HL-60/S4 treated with retinoic acid at 250 ng/mL for 4 days and 3 days (cell line): ENCODE data around the gene ZCWPW2.

Experiments
- in situ Hi-C: fragments of 300-500 bp; cut with MboI; formaldehyde crosslinking; loops from 2 replicates; pipeline ENCODE4 v1.7.0; 2022; ENCODE audit warnings: low sequenced_read_pairs

The ZCWPW2 gene, protein sequence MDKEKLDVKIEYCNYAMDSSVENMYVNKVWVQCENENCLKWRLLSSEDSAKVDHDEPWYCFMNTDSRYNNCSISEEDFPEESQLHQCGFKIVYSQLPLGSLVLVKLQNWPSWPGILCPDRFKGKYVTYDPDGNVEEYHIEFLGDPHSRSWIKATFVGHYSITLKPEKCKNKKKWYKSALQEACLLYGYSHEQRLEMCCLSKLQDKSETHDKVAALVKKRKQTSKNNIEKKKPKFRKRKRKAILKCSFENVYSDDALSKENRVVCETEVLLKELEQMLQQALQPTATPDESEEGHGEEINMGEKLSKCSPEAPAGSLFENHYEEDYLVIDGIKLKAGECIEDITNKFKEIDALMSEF

DNA sequence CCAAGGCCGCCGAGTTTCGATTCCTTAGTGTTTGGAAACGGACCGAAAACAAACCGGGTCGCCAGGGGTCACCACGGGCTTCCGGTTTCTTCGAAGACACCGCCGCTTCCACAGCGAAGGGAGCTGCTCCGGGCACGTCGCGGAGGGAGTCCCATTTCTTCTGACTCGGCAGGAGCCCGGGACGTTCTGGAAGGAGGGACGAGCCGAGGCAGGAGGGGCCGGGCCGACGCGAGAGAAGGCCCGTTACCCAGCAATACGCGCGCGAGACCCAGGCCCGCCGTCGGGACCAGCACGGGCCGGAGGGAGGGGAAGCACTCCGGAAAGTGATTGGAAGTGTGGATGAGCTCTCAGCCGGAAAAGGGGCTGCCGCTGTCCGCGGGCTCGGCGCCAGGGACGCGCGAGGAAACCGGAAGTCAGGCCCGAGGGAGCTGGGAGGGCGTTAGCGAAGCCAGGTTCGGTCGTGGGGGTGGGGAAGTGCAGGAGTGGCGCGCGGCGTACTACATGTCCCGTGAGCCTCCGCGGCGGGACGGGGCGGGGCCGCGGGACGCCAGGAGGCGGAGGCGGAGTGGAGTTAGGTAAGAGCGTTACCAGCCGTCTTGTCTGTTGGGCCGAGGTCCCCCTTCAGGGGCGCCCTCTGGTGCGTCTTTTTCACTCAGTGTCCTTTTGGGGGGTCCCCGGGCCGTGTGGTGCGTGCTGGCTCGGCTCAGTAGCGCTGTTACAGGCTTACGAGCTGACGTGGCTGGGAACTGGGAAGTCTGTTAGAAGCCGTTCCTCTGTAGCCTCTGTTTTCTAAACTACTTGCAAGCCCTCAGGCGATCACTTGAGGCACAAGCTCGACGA lies at the start of gene ZCWPW2, which contains the start of gene AZI2:
Gene ZCWPW2, plus strand, starts transcription at position 93 of the 840 bp plus-strand sequence. CDS start 64,348 bp downstream, outside the sequence.
Gene AZI2, minus strand, starts transcription at position 196 of the 840 bp plus-strand sequence. CDS start 8,207 bp downstream, outside the sequence.
- in situ Hi-C loops = no loop called here

DNA sequence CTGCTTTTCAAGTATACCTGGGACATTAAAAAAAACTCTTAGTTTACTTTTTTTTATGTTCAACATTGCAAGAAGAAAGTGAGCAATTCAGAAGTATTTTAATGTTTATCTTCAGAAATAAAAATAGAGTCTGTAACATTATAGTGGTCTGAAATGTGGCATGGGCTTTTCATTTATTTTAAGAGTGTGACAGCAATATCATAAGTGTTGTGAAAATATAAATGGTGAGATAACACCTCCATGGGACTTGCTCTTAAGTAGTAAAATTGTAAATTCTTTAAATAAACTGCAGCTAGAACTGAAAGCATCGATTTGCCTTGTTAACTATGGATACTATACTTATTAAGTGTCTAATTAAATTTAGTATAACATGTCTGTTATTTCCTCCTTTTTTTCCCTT lies 48.8 kb upstream of the ZCWPW2 start:
- in situ Hi-C loops = no loop called here

DNA sequence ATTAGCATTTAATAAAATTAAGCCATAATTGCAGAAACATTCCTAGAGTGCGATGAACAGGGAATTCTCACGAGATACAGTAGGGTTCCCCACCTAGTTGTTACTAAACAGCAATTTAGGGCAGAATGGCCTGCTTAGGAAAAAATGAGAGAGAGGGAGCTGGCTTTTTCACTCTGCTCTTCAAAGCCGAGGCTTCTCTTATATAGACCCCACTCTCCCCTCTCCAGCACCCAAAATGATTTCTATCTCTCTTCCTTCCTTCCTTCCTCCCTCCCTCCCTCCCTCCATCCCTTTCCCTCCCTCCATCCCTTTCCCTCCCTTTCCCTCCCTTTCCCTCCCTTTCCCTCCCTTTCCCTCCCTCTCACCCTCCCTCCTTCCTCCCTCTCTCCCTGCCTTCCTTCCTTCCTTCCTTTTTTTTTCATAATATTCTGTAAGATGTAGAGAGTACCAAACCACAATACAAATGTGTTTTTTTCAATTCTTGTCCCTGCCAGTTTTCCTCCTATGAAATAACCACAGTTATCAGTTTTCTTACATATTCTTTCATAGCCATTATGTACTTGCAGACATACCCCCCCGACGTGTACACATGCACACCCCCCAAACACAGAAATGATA lies 48.1 kb upstream of the ZCWPW2 start:
- in situ Hi-C loops = no loop called here

DNA sequence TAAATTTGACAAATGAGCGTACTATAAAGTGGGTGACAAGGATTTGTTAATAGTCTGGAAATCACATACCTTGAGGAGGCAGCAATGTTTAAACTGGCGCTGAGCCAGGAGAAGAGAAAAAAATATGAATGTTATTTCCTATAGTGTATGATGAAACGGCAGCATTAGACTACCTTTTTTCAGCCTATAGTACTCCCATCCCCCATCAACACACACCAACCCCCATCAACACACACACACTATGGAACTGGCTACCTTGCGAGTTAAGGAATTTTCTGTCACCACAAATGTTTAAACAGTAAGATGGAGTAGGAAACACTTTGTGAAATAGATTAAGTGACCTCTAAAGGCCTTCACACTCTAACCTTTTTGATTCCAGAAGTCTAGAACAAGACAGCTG lies 46.8 kb upstream of the ZCWPW2 start:
- in situ Hi-C loops = no loop called here

DNA sequence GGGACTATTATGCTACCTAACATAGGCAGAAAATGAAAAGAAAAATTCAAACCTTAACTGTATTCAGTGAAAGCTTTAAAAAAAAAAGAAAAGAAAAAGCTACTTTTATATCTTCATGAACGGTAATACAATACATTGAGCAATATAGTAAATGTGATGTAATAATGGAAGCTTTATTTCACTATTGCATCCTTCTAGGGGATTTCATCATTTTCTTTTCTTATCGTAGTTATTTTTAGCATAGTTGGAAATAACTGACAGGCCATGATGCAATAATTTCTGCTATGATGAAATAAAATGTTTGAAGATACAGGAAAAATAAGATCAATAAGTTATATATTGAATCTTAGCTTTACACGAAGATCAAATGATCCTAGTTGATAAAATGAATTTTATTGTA lies 40.3 kb upstream of the ZCWPW2 start:
- in situ Hi-C loops = no loop called here

DNA sequence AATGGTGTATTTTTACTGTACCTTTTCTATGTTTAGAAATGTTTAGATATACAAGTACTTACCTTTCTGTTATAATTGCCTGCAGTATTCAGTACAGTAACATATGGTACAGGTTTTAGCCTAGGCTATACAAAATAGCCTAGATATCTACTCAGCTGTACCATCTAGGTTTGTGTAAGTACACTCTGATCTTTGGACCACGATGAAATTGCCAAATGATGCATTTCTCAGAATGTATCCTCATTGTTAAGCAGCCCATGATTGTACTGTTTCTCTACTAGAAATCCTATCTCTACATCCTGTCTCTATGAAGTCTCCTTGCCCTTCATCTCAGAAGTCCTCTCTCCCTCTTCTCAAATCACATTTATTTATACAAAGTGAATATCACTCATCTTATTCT lies 32.8 kb upstream of the ZCWPW2 start:
- in situ Hi-C loops = no loop called here

DNA sequence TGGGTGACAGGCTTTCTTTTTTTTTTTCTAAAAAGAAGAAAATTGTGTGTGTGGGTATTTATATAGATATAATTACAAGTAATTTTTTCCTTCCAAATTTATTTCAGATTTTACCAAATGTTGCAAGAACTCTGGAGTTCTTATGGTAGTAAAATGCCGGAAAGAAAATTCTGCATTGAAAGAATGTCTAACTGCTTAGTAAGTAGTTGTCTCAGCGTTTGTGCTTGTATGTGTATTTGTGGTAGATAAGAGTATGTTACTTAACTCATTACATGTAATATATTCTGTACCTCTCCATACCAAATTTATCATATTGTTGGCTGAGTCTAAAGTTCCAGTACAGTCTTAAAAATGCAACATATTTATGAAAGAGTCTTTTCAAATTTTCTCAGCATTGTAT lies 32.3 kb upstream of the ZCWPW2 start:
- in situ Hi-C loops = no loop called here

DNA sequence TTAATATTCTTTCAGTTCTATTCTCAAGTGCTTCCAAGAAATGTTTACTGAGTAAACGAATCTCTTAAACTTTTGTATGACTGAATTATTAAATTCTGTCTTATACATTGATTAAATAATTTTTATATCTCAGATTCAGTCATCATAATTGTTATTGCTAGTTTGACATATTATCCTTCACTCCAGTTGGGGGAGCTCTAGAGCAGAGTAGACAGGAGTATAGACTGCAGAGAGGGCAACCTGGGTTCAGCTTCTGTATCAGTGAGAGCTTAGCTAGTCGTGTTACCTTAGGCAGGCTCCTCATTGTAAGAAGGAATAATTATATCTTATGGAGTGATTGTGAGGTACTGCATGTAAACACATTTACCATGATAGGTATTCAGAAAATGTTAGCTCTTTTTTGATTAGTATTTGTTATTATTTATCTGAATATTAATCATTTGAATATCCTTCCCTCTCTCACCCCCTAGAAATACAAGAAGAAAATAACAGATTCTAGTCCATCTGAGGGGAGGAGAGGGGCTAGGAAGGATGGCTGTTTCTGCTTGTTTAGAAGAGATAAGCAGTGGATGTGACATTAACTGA lies 31.0 kb upstream of the ZCWPW2 start:
- in situ Hi-C loops = no loop called here

DNA sequence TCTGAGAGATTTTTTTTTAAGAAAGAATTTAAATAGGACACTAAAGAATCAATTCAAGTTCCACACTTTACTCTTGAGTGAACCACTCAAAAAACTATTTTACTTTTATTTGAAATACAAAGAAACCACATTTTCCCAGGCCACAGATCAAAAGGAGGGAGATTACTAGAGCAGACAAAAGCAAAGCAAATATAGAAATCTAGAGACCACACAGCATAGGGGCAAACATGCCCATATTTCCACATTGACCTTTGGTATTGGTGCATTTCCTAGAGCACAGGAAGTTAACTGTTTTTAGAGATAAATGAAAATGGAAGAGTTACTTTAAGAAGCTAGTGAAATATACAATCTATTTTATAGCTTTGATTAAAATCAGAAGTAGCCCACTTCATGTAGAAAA lies 27.5 kb upstream of the ZCWPW2 start:
- in situ Hi-C loops = no loop called here

DNA sequence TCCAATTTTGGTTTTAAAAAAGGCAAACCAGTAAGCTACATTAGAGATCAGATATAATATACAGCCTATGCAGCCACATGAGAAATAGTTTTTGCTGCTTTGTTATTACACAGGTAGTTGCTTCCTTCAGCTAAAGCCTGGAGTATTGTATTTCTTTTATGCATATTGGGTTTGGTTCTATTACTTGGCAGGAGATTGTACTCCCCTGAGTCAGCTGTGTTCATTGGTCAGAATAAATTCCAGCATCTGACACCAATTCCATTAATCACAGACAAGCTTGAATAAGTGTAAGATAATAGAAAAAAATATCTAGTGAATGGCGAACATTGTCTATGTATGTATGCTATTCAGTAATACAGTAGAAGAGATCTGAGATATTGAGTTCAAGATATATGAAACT lies 26.1 kb upstream of the ZCWPW2 start:
- in situ Hi-C loops = no loop called here

DNA sequence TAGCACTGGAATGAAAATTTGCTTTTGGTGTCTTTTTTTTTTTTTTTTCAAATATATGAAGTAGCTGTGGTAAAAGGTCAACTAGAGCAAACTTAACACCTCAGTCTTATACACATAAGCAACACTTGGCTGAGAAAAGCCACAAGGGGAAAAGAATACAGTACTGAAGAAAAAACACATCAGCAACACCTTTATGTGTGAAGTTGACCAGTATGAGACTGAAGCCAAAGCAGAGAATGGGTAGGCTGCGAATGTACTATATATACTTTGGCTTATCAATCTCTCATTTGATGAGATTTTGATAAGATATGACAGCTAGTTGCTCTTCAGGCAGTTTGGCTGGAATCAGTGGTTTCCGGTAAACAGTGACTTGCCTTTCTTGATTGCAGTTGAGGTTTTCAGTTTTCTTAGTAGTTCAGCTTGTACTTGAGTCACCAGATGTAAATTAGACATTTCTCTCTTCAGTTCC lies 22.0 kb upstream of the ZCWPW2 start:
- in situ Hi-C loops = no loop called here

DNA sequence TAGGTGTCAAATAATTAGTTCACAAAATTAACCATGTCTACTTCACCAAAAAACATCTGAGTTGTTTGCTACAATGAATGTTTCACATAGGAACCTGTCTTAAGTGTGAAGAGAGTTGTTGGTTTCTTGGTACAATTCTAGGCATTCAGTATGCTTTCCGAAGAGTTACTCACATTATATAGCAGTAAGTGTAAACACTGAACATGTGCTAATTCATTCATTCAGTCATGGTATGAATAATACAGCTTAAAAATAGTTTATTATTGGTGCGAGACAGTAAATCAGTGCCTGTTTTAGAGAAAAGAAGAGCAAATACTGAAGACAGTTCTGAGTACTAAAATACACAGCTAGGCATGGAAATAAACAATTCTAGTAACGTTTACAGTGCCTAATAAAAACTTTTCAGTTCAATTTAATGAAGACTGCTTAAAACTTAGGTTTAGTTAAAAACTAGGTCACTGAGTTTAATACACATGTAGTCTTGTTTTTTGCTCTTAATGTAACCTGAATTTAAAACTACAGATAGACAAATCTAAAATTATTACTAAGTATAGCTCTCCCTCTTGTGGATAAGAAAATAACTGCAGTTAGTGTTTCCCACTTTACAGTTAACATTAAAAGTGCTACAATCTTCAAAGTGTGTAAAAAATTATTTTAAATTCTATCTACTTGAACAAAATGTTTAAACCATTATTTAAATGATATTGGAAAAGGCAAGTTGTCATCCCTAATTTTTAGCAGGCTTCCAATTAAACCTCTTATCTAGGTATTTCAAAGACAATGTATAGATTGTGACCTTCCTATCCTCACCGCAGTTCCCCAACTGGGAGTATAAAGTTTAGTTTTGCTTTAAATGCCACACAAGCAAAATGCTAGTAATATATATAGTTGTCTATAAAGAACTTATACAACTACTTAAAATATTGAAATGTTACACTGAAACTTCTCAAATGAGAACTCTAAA lies 20.1 kb upstream of the ZCWPW2 start:
- in situ Hi-C loops = no loop called here

DNA sequence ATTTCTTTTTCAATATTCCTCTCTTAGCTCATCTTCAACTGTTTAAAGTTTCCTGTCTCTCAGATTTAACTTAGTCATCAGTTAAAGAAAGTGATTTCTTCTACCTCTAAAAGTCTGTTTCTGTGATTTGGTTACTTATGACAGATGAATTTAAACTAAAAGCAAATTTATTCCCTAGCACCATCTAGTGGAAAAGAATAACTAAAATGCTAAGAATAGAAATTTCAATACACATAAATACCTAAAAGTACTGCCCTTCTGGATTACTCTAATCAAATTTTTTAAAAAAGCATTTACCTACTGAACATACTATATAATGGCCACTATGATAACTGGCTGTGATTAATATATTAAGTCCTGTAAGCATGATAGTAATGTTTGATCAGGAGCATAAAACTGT lies 14.0 kb upstream of the ZCWPW2 start:
- in situ Hi-C loops = no loop called here

DNA sequence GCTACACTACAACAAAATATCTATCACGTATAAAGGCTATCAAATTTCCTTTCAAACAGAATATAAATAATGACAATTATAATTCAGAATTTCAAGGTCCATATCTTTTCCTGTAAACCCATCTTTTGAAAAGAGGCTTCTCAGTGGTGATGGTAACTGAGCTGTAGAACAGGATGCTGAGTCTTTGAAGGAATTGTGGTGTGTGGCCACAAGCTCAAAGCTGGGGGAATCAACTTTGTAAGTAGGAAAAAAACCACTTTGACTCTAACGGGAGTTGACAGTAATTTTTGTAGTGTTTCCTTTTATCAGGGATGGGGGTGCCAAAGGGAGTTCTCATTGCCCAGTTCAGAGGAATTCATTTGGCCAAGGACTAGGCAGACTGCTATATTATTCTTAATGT lies 13.3 kb upstream of the ZCWPW2 start:
- in situ Hi-C loops = no loop called here

DNA sequence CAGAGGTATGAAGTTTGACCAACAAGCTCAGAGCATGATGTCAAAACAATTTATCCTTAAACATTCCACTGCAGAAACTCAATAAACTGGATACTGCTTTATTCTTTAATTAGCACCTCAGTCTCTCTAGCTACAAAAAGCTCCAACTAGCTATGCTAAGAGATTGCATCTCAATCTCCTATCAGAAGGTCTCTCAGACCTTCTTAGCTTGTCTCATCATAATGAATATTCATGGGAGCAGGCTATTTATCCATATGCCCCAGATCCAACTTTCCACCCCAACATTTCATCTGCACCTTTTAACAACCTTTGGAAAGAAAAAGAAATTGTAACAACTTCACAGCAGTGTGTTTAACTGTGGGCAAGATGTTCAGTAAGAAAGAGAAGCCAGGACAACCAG lies 11.3 kb upstream of the ZCWPW2 start:
- in situ Hi-C loops = no loop called here

DNA sequence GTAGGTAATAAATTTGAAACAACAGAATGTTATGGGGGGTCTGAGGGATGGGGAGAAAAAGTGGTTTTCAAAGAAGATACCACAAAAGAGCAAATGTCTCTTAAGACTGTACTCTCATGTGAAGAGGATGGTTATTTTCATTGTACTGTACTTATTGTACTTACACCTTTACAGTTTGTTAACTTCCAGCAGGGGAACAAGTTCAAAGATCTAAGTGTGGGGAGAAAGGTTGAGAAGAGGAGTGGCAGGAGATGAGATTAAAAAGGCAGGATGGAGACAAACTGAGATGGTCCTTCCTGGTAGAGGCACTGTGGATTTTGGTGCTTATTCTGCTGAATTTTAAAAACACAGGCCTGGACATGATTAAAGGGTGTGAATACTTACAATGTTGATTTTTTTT lies 5.4 kb upstream of the ZCWPW2 start:
- in situ Hi-C loops = no loop called here

DNA sequence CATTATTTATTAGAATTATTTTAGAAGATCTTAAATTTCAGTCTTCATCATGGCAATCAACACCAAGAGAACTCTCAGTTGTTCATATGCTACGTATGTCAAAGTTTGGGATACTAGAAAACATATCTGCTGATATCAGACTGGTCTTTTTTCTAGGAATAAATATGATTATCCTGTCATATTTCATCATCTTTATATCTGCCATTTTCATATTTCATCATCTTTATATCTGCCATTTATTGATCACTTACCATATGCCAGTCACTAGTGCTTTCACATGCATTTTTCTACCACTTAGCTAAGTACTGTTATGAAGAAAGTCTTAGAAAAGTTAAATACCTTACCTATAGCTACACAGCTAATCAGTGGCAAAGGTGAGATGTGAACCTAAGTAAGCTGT lies 2.8 kb upstream of the ZCWPW2 start:
- in situ Hi-C loops = no loop called here

DNA sequence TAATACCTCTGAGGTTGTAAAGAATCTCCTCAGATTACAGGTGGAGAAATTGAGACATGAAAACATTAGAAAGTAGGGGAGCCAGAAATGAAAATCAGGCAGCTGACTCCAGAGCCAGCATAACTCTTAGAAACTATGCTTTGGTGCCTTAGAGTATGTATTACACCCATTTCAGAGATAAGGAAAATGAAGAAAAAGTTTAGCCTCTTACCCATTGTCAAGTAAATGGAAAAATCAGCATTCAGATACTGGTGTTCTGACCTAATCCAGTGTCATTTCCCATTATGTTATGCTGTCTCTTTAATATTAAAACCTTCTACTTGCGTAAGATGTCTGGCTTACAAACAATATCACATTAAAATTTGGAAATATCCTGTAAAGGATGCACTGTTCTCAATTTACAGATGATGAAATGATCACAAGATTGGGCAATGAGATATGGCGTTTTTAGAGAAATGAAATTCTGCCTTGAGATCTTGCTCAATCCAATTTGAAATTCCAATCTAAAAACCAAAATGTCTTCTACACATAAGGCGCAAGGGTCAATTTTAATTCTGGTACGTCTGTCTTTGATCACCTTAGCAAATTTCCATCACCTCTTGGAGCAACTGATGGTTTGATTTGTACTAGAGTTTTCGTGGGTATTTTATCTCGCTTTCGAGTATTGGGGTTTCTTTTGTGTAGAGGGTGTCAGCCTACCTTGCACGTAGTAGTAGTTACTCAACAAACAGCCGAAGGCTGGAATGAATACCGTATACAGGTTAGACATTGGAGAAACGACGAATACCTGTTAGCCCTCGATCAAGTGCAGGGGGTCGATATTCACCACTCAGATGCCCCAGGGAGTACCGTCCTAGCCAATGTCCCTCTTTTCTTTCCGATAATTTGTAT lies 902 bp upstream of the ZCWPW2 start:
- in situ Hi-C loops = no loop called here

DNA sequence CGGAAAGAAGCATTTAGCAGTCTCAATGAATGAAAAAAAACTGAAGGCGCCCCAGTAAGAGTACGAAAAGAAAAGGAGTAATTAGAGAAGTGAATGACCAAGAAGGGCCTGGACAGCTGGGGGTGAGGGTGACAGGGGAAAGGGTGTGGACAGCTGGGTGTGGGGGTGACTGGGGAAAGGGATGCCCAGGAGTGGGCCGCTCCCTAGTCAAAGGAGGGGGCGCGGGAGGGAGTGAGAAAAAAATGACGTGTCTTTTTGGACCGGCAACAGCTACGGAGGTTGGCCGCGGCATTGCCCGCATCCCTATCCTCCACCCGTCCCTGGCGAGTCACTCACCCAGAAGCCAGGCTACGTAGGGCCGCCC lies 274 bp upstream of the ZCWPW2 start:
- in situ Hi-C loops = no loop called here
